SK-N-SH (cell line): ENCODE measurements around the gene PHC2. TPM values are rescaled to one million over a fixed set of nuclear protein-coding genes. Genes with fewer than 3 reads are reported as not detected.
A peak's percentile ranks its signal among the peaks of the same experiment; 100 is the strongest.

Experiments used
- CTCF ChIA-PET: fragments of 300-600, 350-600 bp; formaldehyde crosslinking; extraction: SDS; loops from one replicate; lab custom pipeline; 2021; lab: Yijun Ruan, JAX
- POLR2A ChIA-PET: fragments of 350-600 bp; sonication (Branson Sonifier 250); formaldehyde crosslinking; extraction: SDS; loops from one replicate; lab custom pipeline; 2020; ENCODE audit warnings: antibody characterized with exemption, inconsistent platforms; lab: Yijun Ruan, JAX
- DNase-seq: peaks from one replicate; pipeline ENCODE4 v3.0.0; 2012
- H2AFZ ChIP-seq: fragments of 200-600 bp; sonication (generic); 2 replicates; pipeline ENCODE4 v1.8.1; 2016; ENCODE audit warnings: antibody characterized with exemption, mild to moderate bottlenecking, low read depth
- H3F3A ChIP-seq: fragments of 200-600 bp; sonication (generic); replicated peaks from 2 replicates; pipeline ENCODE3; 2016; ENCODE audit warnings: antibody characterized with exemption, mild to moderate bottlenecking; ENCODE audit not compliant: insufficient read depth
- H3K27ac ChIP-seq, 2 experiments: fragments of 200-500 bp in 1 of 2; fragments of 200-600 bp in 1 of 2; sonication (Bioruptor generic) in 1 of 2; sonication (generic), shearing (Covaris generic) in 1 of 2; 2 replicates each; pipeline versions ENCODE4 v1.5.1 to v1.6.1; 2014 to 2016; ENCODE audit warnings: low read depth in 2 of 2, inconsistent platforms in 1 of 2, low read length in 1 of 2, mild to moderate bottlenecking in 1 of 2, mixed read lengths in 1 of 2
- H3K27me3 ChIP-seq: fragments of 200-600 bp; sonication (generic), shearing (Covaris generic); 2 replicates; pipeline ENCODE4 v1.6.1; 2016; ENCODE audit warnings: mixed run types; ENCODE audit not compliant: insufficient read depth
- H3K36me3 ChIP-seq, 2 experiments: fragments of 200-500 bp in 1 of 2; fragments of 200-600 bp in 1 of 2; sonication (Bioruptor generic) in 1 of 2; sonication (generic) in 1 of 2; replicated peaks in 1 of 2; 2 replicates each; pipeline versions ENCODE3 to v1.5.1; 2014 to 2016; ENCODE audit warnings: low read length in 1 of 2, mild to moderate bottlenecking in 1 of 2; ENCODE audit not compliant: insufficient read depth in 2 of 2, control insufficient read depth in 1 of 2
- H3K4me1 ChIP-seq, 2 experiments: fragments of 200-500 bp in 1 of 2; fragments of 200-600 bp in 1 of 2; sonication (Bioruptor generic) in 1 of 2; sonication (generic), shearing (Covaris generic) in 1 of 2; 2 replicates each; pipeline versions ENCODE4 v1.5.1 to v1.6.1; 2014 to 2016; ENCODE audit warnings: low read depth in 1 of 2, low read length in 1 of 2, mixed run types in 1 of 2; ENCODE audit not compliant: insufficient read depth in 2 of 2, control insufficient read depth in 1 of 2
- H3K4me2 ChIP-seq: fragments of 200-600 bp; sonication (generic), shearing (Covaris generic); 2 replicates; pipeline ENCODE4 v1.6.1; 2017; ENCODE audit warnings: mixed run types
- H3K4me3 ChIP-seq, 2 experiments: fragments of 200-500 bp in 1 of 2; fragments of 200-600 bp in 1 of 2; sonication (Bioruptor generic) in 1 of 2; sonication (generic), shearing (Covaris generic) in 1 of 2; 2 replicates each; pipeline versions ENCODE4 v1.5.1 to v1.8.1; 2014 to 2016; ENCODE audit warnings: low read depth in 2 of 2, inconsistent platforms in 1 of 2, low read length in 1 of 2, mild to moderate bottlenecking in 1 of 2, mixed read lengths in 1 of 2, moderate library complexity in 1 of 2
- H3K79me2 ChIP-seq: fragments of 200-600 bp; sonication (generic); 2 replicates; pipeline ENCODE4 v1.8.1; 2017; ENCODE audit warnings: mild to moderate bottlenecking; ENCODE audit not compliant: insufficient read depth
- H3K9ac ChIP-seq: fragments of 200-600 bp; sonication (generic); 2 replicates; pipeline ENCODE4 v1.6.1; 2017; ENCODE audit warnings: mixed run types
- H3K9me2 ChIP-seq: fragments of 200-600 bp; sonication (generic); 2 replicates; pipeline ENCODE4 v1.6.1; 2017; ENCODE audit warnings: mixed run types
- H3K9me3 ChIP-seq: fragments of 200-600 bp; sonication (generic); 2 replicates; pipeline ENCODE4 v1.6.1; 2017; ENCODE audit warnings: mixed run types, mild to moderate bottlenecking, moderate library complexity
- H4K20me1 ChIP-seq: fragments of 200-600 bp; sonication (generic); 2 replicates; pipeline ENCODE4 v1.6.1; 2017; ENCODE audit warnings: mild to moderate bottlenecking, mixed run types; ENCODE audit not compliant: insufficient read depth
- EP300 ChIP-seq, 2 experiments: IDR thresholded peaks; 2 replicates each; pipeline versions ENCODE4 v1.4.0 to v1.6.1; 2012; ENCODE audit warnings: borderline replicate concordance in 1 of 2, low read depth in 1 of 2, low read length in 1 of 2
- FOSL2 ChIP-seq: IDR thresholded peaks from 2 replicates; pipeline ENCODE4 v1.4.0; 2012; ENCODE audit warnings: low read depth, mild to moderate bottlenecking, moderate library complexity, borderline replicate concordance
- FOXJ3 ChIP-seq: sonication (generic); formaldehyde crosslinking; IDR thresholded peaks from 2 replicates; pipeline ENCODE4 v1.5.1; 2020; ENCODE audit warnings: mild to moderate bottlenecking, missing genetic modification reagents
- FOXM1 ChIP-seq: IDR thresholded peaks from 2 replicates; pipeline ENCODE4 v1.4.0; 2012; ENCODE audit warnings: low read depth, mild to moderate bottlenecking
- GABPA ChIP-seq: IDR thresholded peaks from 2 replicates; pipeline ENCODE4 v1.4.0; 2012; ENCODE audit warnings: low read depth, mild to moderate bottlenecking
- GATA2 ChIP-seq: sonication (generic); formaldehyde crosslinking; IDR thresholded peaks from 2 replicates; pipeline ENCODE4 v1.5.0; 2020; ENCODE audit warnings: mild to moderate bottlenecking, missing genetic modification reagents
- IRF3 ChIP-seq: fragments of 150-350 bp; IDR thresholded peaks from 2 replicates; pipeline ENCODE4 v1.6.1; 2016; ENCODE audit warnings: mild to moderate bottlenecking, low read depth, low read length
- JUND ChIP-seq: IDR thresholded peaks from 2 replicates; pipeline ENCODE4 v1.4.0; 2012
- MAX ChIP-seq: IDR thresholded peaks from 2 replicates; pipeline ENCODE4 v1.4.0; 2012; ENCODE audit warnings: low read depth
- MXI1 ChIP-seq: IDR thresholded peaks from 2 replicates; pipeline ENCODE4 v1.6.1; 2012; ENCODE audit warnings: mild to moderate bottlenecking, low read depth, low read length, improper control_type of control experiment
- NFIC ChIP-seq: IDR thresholded peaks from 2 replicates; pipeline ENCODE4 v1.4.0; 2012; ENCODE audit warnings: borderline replicate concordance
- NRF1 ChIP-seq: IDR thresholded peaks from 2 replicates; pipeline ENCODE4 v1.6.1; 2012; ENCODE audit warnings: low read depth, mild to moderate bottlenecking, low read length
- PBX3 ChIP-seq: IDR thresholded peaks from 2 replicates; pipeline ENCODE4; 2012
- RAD21 ChIP-seq: IDR thresholded peaks from 2 replicates; pipeline ENCODE4 v1.6.1; 2012; ENCODE audit warnings: mild to moderate bottlenecking, low read length
- REST ChIP-seq: IDR thresholded peaks from 2 replicates; pipeline ENCODE4 v1.6.1; 2012; ENCODE audit warnings: mild to moderate bottlenecking, low read depth, low read length, moderate library complexity
- SIN3A ChIP-seq: IDR thresholded peaks from 2 replicates; pipeline ENCODE4 v1.6.1; 2012; ENCODE audit warnings: low read depth, mild to moderate bottlenecking, low read length, moderate library complexity, borderline replicate concordance
- SMC3 ChIP-seq: IDR thresholded peaks from 2 replicates; pipeline ENCODE4 v1.6.1; 2012; ENCODE audit warnings: low read depth, low read length, improper control_type of control experiment
- TCF12 ChIP-seq: IDR thresholded peaks from 2 replicates; pipeline ENCODE4 v1.4.0; 2012
- TEAD4 ChIP-seq: IDR thresholded peaks from 2 replicates; pipeline ENCODE4 v1.4.0; 2012; ENCODE audit warnings: mild to moderate bottlenecking, borderline replicate concordance; ENCODE audit not compliant: insufficient read depth
- USF1 ChIP-seq: IDR thresholded peaks from 2 replicates; pipeline ENCODE4 v1.4.0; 2012; ENCODE audit warnings: low read depth, borderline replicate concordance
- USF2 ChIP-seq: fragments of 150-350 bp; IDR thresholded peaks from 2 replicates; pipeline ENCODE4 v1.6.1; 2017; ENCODE audit warnings: antibody characterized with exemption, low read length, low read depth, borderline replicate concordance
- YY1 ChIP-seq: IDR thresholded peaks from 2 replicates; pipeline ENCODE4 v1.4.0; 2012; ENCODE audit warnings: low read depth, mild to moderate bottlenecking
- WGBS: methylation state at CpG from one replicate; pipeline ENCODE4 v1.1.6; 2017; ENCODE audit warnings: low lambda C conversion rate; 5-methylcytosine and 5-hydroxymethylcytosine counted together
- polyA plus RNA-seq, 3 experiments: library from polyadenylated mRNA; depleted of rRNA; stranded (reverse); fragments of >200 nt; gene quantifications; 2 replicates each; pipeline ENCODE4 v1.2.3, GENCODE V29; 2012

Gene PHC2
- polyA plus RNA-seq, 1 of the 3 experiments (the other 2 are of a cell fraction) = 98.7 TPM

GRCh38 chr1:33470495-33471012 is 39.7 kb upstream of the PHC2 start (continued):
- peak; percentile 83 for TF ChIP-seq SMC3
- TF ChIP-seq RAD21 = peak; percentile 96
- peak; percentile 41; the same call in 1 of the 2 replicates for TF ChIP-seq MAX
- TF ChIP-seq EP300 (IDR thresholded peaks at IDR 0.05; ENCODE audit: borderline replicate concordance in 1 of 2, low read depth in 1 of 2, low read length in 1 of 2) = peak in 1 of 2 experiments; percentile 27; a peak in 1 of 4 replicates
- TF ChIP-seq NFIC = no peak
- no peak for TF ChIP-seq TCF12
- no peak for TF ChIP-seq FOXJ3 (CRISPR knock-in tag)
- no peak for TF ChIP-seq PBX3
- peak; percentile 69; the same call in 1 of the 2 replicates for TF ChIP-seq USF1
- TF ChIP-seq GABPA = no peak
- no peak for TF ChIP-seq SIN3A
- no peak for TF ChIP-seq TEAD4
- no peak for TF ChIP-seq YY1

GRCh38 chr1:33469691-33470090 is 38.8 kb upstream of the PHC2 start:
- Histone ChIP-seq H3K79me2 (peaks cover 14% of the 10 kb centered on the region), H4K20me1 (no peaks in the 10 kb centered on the region), H3K27me3 (no peaks in the 10 kb centered on the region), H3K36me3 (no peaks in the 10 kb centered on the region), H3F3A (peaks cover 16% of the 10 kb centered on the region), H3K9ac (no peak overlapping the region; the same call in 1 of the 2 replicates), H2AFZ (no peak overlapping the region), H3K4me1 (peaks cover 18 to 26% of the 10 kb centered on the region in 2 experiments), H3K4me3 (no peak overlapping the region), H3K27ac (peak overlapping the region in 1 of 2 experiments; percentile 74; a peak in 2 of 4 replicates), H3K9me3 (no peaks in the 10 kb centered on the region), H3K9me2 (no peaks in the 10 kb centered on the region), H3K4me2 (peak overlapping the region; percentile 47; the same call in 1 of the 2 replicates)
- ChIA-PET CTCF (interaction anchor here (0.6 to 7.9 kb wide), 18 partner anchors 11 to 383 kb away, joined by 3 to 107 read pairs (median 6); no protein-coding TSS in a partner anchor), POLR2A (interaction anchor here (1.0 kb wide), 1 partner anchor 154 kb away, joined by 3 read pairs; no protein-coding TSS in a partner anchor)
- 98% methylated on average over 2 of the region's 2 CpGs for WGBS
- DNase-seq = no peak
- no peak for TF ChIP-seq GATA2
- no peak for TF ChIP-seq FOXJ3 (CRISPR knock-in tag)
- no peak for TF ChIP-seq JUND
- TF ChIP-seq FOSL2 = no peak
- TF ChIP-seq USF2 = no peak
- no peak for TF ChIP-seq USF1
- TF ChIP-seq NRF1 = no peak
- TF ChIP-seq MXI1 = no peak
- TF ChIP-seq SMC3 = no peak
- TF ChIP-seq FOXM1 = no peak
- no peak for TF ChIP-seq IRF3
- no peak for TF ChIP-seq REST
- TF ChIP-seq RAD21 = no peak
- TF ChIP-seq EP300 (IDR thresholded peaks at IDR 0.05; ENCODE audit: borderline replicate concordance in 1 of 2, low read depth in 1 of 2, low read length in 1 of 2) = no peak
- TF ChIP-seq GABPA = no peak
